GM21381 (cell line): ENCODE data around the gene TEAD4.

ENCODE experiments used
- ATAC-seq: cut with Tn5 transposase; IDR thresholded peaks from one replicate; pipeline ENCODE4 v1.9.1; 2021; ENCODE audit warnings: mild to moderate bottlenecking, moderate library complexity; ENCODE audit not compliant: unreplicated experiment

TEAD4 gene

DNA sequence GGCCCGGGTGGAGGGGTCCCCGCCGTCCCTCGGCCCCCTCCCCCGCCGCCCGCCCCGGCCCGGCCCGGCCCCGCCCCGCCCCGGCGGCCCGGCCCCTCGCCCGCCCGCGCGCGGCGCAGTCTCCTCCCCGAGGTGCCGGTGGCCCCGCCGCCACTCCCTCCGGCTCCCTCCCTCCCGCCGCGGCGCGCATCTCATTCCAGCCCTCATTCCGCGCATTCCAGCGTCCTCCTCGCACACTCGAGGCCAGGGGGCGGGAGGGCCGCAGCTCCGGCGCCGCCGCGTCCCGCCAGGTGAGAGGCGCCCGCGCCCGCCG is at the start of gene TEAD4:
Gene TEAD4 (plus strand): TSS at position 206 of the 313 bp plus-strand sequence.
- ATAC-seq = no peak

DNA sequence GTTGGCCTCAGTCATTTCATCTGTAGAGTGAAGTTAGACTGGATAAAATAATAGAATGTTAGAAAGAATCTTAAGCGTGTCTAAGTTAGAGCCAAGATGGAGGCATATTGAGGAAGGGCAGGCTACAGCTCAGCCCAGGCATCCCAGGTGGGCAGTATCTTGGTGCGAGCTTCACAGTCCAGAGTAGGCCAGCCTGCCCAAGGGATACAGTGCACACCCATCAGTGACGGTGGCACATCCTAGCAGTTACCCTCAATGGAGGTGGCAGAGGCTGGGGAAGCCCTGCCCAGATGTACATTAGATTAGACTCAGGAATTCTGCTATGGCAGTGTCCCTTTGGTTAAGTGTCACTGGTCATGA is 47.0 kb upstream of the TEAD4 start:
- no peak for ATAC-seq

DNA sequence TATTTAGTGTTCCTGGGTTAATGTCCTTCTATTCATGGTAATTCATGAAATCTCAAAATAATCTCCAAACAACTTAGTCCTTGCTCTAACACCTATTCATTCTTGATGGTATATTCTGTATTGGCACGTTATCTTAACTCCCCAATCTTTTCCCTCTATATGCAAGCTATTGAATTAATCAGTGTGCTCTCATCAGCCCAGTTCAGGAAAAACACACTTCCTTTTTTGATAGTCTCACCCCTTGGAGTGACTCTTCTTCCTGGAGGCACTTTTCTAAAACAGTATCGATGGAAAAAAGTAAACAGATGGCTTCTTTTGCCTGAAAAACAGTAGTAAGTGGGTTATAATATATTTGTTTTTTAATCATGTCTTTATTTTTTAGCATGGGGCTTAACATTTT is 39.9 kb upstream of the TEAD4 start:
- ATAC-seq = no peak

DNA sequence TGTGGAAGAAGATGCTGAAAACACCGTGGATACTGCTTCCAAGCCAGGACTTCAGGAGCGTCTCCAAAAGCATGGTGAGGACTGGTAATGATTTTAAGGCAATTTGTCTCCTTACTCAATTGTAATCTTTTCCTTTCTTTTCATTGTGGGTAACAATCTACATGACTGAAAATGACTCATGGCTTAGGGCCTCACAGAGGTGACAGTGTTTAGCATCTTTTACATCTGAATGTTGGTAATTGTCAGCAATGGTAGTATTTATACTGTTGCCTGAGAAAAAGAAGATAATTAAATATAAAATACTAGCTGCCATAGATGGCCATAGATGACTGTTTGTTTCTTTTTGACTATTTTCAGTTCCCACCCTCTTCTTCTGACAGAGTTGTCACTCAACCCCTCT is 36.9 kb upstream of the TEAD4 start:
- ATAC-seq = no peak

DNA sequence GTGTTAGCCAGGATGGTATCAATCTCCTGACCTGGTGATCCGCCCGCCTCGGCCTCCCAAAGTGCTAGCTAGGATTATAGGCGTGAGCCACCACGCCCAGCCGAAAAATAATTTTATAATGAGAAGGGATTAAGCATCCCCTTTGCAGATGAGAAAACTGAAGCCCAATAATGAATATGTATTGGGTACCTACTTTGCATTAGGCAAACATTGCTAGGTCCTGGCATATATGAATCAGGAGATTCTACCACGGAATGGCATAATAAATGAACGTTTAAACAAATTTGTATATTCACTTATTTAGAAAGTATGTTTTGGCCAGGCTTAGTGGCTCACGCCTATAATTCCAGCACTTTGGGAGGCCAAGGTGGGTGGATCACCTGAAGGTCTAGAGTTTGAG is 36.1 kb upstream of the TEAD4 start:
- no peak for ATAC-seq

DNA sequence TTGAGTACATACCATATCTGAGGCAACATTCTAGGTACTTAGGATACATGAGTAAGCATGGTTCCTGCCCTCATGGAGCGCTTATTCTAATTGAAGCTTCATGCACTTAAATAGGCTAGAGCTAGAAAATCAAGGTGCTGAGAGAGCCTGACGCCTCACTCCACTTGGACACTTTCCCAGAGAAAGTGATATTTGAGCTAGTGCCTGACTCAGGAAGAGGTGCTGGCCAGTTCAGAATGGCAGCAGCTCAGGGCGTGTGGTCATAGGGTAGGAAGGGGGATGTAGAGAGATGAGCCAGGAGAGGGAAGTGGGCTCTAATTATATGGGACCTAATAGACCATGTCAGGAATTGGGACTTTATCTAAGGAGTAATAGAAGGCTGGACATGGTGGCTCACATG is 35.2 kb upstream of the TEAD4 start:
- ATAC-seq = no peak

DNA sequence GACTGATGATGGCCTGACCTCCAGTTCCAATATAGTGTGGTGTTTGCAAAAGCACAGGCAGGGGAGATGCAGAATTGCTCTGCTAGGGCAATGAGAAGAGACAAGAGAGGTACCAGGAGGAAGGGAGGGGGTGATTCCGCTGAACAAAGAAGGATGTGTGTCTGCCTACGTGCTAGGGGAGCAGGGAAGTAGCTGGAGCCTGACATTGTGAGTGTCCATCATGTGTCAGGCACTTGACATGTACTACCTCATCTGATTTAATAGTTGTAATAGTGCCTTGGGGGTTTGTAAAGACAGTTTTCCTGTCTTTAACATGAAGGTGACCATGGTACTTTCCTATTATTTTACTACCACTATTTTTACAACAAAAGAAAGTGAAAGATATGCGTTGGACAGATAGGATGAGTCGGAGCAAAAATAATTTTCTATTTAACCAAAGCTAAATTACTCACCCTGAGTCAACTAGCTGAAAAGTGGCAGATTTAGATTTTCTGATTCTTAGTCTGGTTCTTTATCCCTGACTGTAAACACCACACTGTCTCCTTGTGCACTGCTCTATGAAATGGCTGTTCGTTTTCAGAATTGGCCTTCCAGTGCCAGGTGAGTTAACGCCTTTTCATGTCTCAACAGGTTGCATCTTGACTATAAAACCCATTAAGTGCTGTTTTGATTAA is 33.7 kb upstream of the TEAD4 start:
- ATAC-seq = no peak

DNA sequence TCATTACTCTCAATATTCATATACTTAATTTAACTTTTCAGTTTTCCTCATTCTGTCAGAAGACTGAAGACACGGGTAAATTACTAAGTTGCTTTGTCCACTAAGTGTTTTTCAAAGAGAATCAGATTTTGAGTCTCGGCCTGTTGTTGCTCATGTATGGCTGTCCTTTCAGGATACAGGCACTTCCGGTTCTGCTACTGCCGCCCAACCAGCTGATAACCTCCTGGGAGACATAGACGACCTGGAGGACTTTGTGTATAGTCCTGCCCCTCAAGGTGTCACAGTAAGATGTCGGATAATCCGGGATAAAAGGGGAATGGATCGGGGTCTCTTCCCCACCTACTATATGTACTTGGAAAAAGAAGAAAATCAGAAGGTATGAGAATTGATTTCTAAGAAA is 28.3 kb upstream of the TEAD4 start:
- ATAC-seq = no peak

DNA sequence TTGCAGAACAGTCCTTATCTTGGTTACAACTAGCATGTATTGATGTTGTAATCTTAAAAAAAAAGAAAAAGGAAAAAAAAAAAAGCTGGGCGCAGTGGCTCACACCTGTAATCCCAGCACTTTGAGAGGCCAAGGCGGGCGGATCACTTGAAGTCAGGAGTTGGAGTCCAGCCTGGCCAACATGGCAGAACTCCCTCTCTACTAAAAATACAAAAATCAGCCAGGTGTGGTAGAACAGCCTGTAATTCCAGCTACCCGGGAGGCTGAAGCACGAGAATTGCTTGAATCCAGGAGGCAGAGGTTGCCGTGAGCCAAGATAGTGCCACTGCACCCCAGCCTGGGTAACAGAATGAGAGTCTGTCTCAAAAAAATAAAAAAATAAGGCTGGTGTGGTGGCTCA is 25.6 kb upstream of the TEAD4 start:
- no peak for ATAC-seq

DNA sequence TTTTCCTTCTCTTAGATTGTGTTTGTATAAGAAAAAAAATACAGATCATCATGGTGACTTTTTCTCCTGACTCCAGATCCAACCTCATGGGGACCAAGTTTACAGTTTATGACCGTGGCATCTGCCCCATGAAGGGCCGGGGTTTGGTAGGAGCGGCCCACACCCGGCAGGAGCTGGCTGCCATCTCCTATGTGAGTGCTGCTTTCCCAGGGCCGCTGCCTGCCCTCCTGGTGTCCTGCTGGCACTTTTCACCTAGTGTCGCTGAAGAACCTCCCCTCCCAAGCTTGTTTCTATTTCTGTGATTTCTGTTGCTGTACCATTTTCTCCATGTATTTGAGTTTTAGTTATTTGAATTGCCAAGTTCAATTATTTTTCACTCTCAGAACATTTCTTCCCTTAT is 24.8 kb upstream of the TEAD4 start:
- no peak for ATAC-seq

DNA sequence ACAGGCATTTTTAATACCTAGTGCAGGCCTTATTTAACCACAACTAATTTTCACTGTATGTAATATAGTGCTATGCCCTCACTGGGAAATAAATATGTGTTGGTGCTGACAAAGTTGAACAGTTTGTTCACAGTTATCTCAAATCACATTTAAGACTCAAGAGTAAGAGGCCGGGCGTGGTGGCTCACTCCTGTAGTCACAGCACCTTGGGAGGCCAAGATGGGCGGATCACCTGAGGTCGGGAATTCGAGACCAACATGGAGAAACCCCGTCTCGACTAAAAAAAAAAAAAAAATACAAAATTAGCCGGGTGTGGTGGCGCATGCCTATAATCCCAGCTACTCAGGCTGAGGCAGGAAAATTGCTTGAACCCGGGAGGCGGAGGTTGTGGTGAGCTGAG is 22.9 kb upstream of the TEAD4 start:
- no peak for ATAC-seq

DNA sequence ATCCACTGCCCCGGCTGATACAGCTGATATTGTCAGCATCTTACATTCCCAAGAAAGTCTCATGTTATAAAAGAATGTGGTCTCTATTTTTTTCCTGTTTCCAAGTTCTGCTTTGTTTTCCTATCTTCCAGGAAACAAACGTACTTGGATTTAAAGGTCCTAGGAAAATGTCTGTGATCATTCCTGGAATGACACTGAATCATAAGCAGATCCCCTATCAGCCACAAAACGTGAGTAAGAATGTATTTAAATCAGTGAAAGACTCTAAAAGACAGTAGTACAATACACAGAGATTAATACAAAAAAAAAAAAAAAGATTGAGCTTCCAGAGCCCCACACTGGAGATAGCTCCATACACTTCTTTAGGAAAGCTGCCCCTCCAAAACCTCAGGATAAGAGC is 21.7 kb upstream of the TEAD4 start:
- ATAC-seq = no peak

DNA sequence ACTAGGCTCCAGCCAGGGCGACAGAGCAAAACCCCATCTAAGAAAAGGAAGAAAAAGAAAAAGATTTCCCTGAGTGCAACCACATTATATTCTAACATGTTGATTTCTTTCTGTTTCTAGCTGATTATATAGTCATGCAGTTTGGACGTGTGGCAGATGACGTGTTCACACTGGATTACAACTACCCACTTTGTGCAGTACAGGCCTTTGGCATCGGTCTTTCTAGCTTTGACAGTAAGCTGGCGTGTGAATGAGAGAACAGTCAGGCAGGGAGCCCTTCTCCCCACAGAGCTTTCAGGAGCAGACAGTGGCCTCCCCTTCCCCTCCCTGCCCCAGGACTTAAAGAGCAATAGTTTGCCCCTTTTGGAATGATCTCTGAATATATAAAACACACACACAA is 20.0 kb upstream of the TEAD4 start:
- ATAC-seq = no peak

DNA sequence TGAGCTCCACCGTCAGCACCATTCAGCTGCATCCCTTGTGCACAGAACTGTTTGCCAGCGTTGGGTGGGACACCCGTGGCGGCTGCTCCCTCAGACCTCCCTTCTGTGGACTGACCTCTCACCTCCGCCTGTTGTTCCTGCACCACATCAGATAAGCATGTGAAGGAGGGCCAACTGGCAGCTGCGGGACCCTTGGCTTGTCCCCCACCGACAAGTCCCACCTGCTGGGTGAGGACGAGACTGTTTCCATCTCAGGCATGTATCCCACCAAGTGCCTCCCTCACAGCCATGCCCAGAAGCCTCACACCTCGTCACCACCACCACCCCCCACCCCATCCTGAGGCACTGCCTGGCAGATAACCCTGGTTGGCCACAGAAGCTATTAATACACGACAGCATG is 18.6 kb upstream of the TEAD4 start:
- no peak for ATAC-seq

DNA sequence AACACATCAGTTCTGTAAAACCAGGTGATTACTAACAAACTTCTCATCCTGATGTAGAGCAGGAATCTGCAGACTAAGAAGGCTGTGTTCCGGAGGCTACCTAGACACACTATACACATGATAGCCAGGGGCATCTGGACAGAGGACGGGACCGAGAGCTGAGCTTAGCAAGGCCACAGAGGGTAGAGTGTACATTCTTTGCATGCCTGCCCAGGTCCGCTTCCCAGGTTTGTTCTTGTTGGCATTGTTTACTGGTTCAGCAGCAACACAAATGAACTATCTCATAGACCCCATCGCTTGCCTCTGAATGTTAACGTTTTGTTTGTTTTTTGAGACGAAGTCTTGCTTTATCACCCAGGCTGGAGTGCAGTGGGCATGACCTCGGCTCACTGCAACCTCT is 17.7 kb upstream of the TEAD4 start:
- no peak for ATAC-seq

DNA sequence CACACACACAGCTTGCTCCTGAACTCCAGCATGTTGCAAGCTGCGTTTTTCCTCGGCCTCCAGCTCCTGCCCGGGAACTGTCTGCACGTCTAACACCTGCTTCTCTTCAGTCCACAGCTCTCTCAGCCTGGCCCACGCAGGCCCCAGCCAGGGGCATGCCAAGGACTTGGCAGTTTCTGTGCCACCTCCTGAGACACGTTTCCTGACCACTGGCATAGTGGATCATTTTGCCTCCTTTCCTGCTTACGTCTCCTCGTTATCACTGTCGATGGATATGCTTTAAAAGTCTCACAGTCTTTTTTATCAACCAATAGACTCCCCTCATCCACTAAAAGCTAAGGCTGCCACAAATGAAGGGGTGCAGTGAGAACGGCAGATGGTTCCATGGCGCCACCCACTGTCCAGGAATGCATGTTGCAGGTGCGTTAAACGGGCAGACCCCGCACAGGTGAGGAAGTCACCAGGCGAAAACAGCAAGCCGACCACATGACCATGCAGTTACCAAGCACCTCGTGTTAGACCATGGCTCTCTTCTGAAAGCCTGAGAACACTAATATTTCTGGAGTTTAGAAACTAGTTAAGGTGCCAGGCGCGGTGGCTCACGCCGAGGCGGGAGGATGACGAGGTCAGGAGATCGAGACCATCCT is 14.7 kb upstream of the TEAD4 start:
- ATAC-seq = no peak

DNA sequence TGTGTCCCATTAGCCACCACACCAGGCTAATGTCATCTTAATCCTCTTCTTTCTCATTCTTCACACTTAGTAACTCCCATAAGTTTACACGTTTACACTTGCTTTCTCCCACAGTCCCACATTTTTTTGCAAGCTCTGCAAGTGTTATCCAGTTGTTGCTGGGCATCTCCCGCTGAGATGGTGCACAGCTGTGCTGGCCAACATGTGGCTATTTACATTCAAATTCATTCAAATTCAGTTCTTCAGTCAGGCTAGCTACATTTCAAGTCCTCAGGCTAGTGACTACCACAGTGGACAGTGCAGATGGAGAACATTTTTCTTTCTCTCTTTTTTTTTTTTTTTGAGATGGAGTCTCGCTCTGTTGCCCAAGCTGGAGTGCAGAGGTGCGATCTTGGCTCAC is 9.8 kb upstream of the TEAD4 start:
- no peak for ATAC-seq

DNA sequence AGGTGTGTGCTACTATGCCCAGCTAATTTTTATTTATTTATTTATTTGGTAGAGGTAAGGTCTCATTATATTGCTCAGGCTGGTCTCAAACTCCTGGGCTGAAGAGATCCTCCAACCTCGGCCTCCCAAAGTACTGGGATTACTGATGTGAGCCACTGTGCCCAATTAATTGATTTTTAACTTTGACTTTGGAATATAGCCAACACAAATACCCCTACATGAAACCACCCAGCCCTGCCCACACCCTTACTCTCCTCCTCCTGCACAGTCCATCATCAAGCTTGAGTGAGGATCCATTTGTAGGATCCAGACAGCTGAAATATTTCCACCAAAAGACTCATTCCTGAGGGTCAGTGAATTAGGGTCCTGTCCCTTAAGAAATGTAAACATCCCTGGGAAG is 3.3 kb upstream of the TEAD4 start:
- no peak for ATAC-seq

DNA sequence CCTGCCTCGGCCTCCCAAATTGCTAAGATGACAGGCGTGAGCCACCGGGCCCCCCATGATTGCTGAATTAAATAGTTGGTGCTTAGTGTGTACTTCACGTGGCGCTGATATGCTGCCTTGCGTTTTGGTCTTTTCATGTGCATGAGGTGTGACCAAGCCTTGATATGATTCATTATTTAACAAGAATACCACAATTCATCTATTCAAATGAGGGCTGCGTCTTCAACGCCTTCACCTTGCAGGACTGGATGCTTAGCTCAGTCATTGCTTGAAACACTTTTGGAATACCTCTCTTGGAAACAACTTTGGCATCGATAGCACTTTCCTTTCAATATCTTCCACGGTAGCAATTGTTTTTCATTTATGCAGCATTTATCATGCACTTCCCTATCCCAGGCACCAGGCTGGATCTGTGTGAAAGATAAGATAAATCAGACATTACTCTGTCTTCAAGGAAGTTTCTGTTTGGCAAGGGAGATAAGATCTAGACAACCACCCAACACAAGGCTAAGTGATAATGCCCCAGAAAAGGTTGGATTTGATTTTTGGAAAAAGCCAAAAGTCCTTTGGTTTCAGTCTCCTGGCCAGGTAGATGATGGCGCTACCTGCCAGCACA is 1.3 kb upstream of the TEAD4 start:
- ATAC-seq = no peak

DNA sequence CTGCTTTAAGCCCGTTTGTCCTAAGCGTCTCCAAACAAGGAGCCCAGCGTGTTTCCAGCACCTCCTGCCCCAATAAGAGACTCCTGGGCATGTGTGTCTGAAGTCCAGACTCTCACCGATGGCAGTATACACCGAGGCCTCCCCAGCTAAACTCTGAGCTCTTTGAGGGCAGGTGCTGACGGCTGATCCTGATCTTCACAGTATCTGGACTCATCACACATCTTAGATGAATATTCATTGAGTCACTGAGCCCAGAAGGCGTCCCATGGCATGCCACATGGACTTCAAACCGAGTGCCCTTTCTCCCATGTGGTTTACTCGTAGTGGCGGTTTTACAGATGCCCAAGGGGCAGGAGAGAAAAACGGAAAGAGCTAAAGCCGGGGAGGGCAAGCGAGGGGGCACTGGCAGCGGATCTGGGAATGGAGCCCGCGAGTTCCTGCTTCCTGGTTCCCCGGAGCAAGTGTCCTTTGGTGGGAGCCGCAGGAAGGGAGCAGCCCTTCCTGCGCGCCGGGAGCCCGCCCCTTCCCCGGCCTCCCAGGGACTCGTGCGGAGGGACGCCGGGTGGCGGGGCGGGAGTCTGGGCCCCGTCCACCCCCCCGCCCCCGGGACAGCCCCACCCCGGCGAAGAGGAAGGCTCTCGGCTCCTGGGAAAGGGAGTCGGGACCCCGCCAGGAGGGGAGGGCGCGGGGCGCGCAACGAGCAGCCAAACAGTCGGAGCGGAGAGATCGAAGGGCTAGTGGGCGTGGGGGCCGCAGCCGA is 585 bp upstream of the TEAD4 start:
- no peak for ATAC-seq

DNA sequence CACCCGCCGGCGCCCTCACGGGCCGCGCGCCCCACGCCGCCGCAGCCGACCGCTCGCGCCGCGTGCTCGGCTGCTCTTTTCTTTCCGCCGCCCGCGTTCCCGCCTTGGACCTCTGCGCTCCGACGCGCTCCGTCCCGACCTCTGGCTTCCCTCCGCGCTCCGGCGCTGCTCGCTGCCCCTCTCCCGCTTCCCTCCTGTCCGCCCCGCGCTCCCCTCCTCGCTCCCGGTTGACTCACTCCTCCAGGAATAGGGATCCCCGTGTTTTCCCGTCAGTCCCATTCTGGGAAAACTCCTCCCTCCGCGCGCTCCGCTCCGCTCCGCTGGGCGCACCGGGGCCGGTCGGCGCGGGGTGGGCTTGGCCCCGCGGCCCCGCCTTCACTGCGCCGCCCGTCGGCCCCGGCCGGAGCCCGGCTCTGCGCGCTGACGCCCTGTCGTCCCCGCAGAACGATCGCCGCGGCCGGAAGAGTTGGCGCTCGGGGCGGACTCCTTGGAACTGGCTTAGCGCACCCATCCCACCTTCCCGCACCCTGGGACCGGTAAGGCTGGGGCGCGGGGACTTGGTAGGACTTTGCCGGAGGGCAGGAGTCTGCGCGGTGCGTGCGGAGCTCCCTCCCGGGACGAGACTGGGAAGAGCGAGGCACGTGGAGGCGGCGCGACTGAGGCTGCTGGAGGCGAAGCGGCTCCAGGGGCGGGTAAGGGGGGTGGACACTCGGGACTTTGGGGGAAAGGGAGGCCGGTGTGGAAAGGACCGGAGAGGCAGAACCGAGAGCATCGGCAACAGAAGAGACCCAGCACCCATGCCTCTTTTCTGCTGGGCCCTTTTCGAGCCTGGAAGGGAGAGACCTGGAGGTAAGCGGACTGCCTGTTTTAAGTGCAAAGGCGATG is 550 bp downstream of the TEAD4 start:
- no peak for ATAC-seq
